KMS-11 (cell line): ENCODE measurements around the gene NR1I3.
A peak's percentile ranks its signal among the peaks of the same experiment; 100 is the strongest.

ENCODE experiments used
- H2AFZ ChIP-seq: fragments of 200-600 bp; sonication (generic); 2 replicates; pipeline ENCODE4 v1.6.1; 2016; ENCODE audit warnings: antibody characterized with exemption, mixed run types, low read depth
- H3K27ac ChIP-seq: fragments of 200-600 bp; sonication (generic); 2 replicates; pipeline ENCODE4 v1.6.1; 2016; ENCODE audit warnings: mild to moderate bottlenecking, mixed run types
- H3K27me3 ChIP-seq: fragments of 200-600 bp; sonication (generic); 2 replicates; pipeline ENCODE4 v1.6.1; 2017; ENCODE audit warnings: mild to moderate bottlenecking, low read depth, mixed run types, moderate library complexity; ENCODE audit not compliant: insufficient read depth
- H3K36me3 ChIP-seq: fragments of 200-600 bp; sonication (generic); 2 replicates; pipeline ENCODE4 v1.6.1; 2017; ENCODE audit warnings: mild to moderate bottlenecking, mixed run types; ENCODE audit not compliant: insufficient read depth
- H3K4me1 ChIP-seq: fragments of 200-600 bp; sonication (generic); 2 replicates; pipeline ENCODE4 v1.6.1; 2016; ENCODE audit warnings: mild to moderate bottlenecking, low read depth, mixed run types; ENCODE audit not compliant: poor library complexity, severe bottlenecking
- H3K4me2 ChIP-seq: fragments of 200-600 bp; sonication (generic); 2 replicates; pipeline ENCODE4 v1.7.0; 2016; ENCODE audit warnings: mild to moderate bottlenecking, mixed run types
- H3K4me3 ChIP-seq: fragments of 200-600 bp; sonication (generic); IDR thresholded peaks from 2 replicates; pipeline ENCODE4 v1.6.1; 2017; ENCODE audit warnings: low read depth, low read length, mixed read lengths; ENCODE audit not compliant: insufficient read depth
- H3K79me2 ChIP-seq: fragments of 200-600 bp; sonication (generic); 2 replicates; pipeline ENCODE4 v1.6.1; 2016; ENCODE audit warnings: low read depth, mixed run types; ENCODE audit not compliant: insufficient read depth
- H3K9ac ChIP-seq: fragments of 200-600 bp; sonication (generic); 2 replicates; pipeline ENCODE4 v1.6.1; 2016; ENCODE audit warnings: mild to moderate bottlenecking, mixed run types
- H4K20me1 ChIP-seq: fragments of 200-600 bp; sonication (generic); 2 replicates; pipeline ENCODE4 v1.6.1; 2016; ENCODE audit warnings: mild to moderate bottlenecking, mixed run types; ENCODE audit not compliant: insufficient read depth
- CTCF ChIP-seq: fragments of 200-600 bp; sonication (generic); conservative IDR thresholded peaks from 2 replicates; pipeline ENCODE4 v1.6.1; 2017; ENCODE audit warnings: low read depth, mild to moderate bottlenecking, antibody characterized with exemption, low read length, moderate library complexity, mixed read lengths

The NR1I3 gene

GRCh38 chr1:161218301-161219077 lies 19.5 kb downstream of the NR1I3 start:
- H3K36me3 ChIP-seq = peaks cover 6% of the 10 kb centered on the region; the same call in 1 of the 2 replicates
- no peak for TF ChIP-seq CTCF

GRCh38 chr1:161217831-161218230 lies 20.2 kb downstream of the NR1I3 start:
- no peaks in the 10 kb centered on the region for H3K27me3 ChIP-seq
- H2AFZ ChIP-seq = no peak overlapping the region
- peak overlapping the region; percentile 34; the same call in 1 of the 2 replicates for H3K4me2 ChIP-seq

More at GRCh38 chr1:161218301-161219077, 19.5 kb downstream of the NR1I3 start:
- H3K27me3 ChIP-seq = no peaks in the 10 kb centered on the region
- H3K9ac ChIP-seq = no peak overlapping the region
- no peak overlapping the region for H2AFZ ChIP-seq
- no peak overlapping the region for H3K4me2 ChIP-seq
- H3K4me1 ChIP-seq = peaks cover 21% of the 10 kb centered on the region
- H3K79me2 ChIP-seq = no peaks in the 10 kb centered on the region
- no peaks in the 10 kb centered on the region for H4K20me1 ChIP-seq
- H3K27ac ChIP-seq = no peak overlapping the region
- no peak overlapping the region for H3K4me3 ChIP-seq

GRCh38 chr1:161216945-161217712 lies 20.9 kb downstream of the NR1I3 start:
- no peak overlapping the region for H2AFZ ChIP-seq
- H4K20me1 ChIP-seq = no peaks in the 10 kb centered on the region
- TF ChIP-seq CTCF = no peak
- no peaks in the 10 kb centered on the region for H3K79me2 ChIP-seq
- H3K4me3 ChIP-seq = no peak overlapping the region
- H3K27ac ChIP-seq = no peak overlapping the region
- H3K36me3 ChIP-seq = peaks cover 12% of the 10 kb centered on the region; the same call in 1 of the 2 replicates
- H3K4me1 ChIP-seq = peaks cover 21% of the 10 kb centered on the region
- peak overlapping the region; percentile 34 for H3K4me2 ChIP-seq
- H3K27me3 ChIP-seq = no peaks in the 10 kb centered on the region
- H3K9ac ChIP-seq = no peak overlapping the region

More at GRCh38 chr1:161217831-161218230, 20.2 kb downstream of the NR1I3 start:
- no peaks in the 10 kb centered on the region for H4K20me1 ChIP-seq
- H3K4me3 ChIP-seq = no peak overlapping the region
- H3K9ac ChIP-seq = no peak overlapping the region
- peaks cover 21% of the 10 kb centered on the region for H3K4me1 ChIP-seq
- TF ChIP-seq CTCF = no peak
- no peak overlapping the region for H3K27ac ChIP-seq
- H3K36me3 ChIP-seq = peaks cover 12% of the 10 kb centered on the region; the same call in 1 of the 2 replicates
- no peaks in the 10 kb centered on the region for H3K79me2 ChIP-seq

GRCh38 chr1:161215076-161215475 lies 22.9 kb downstream of the NR1I3 start, which contains the start of gene FCER1G:
Gene FCER1G, plus strand, starts transcription at chr1:161215295. Its CDS starts 27 bp downstream, at chr1:161215322.
- Histone ChIP-seq H4K20me1 (no peaks in the 10 kb centered on the region), H3K27ac (no peak within 1 kb of the TSS), H2AFZ (no peak within 1 kb of the TSS), H3K4me1 (peaks cover 22% of the 10 kb centered on the region), H3K9ac (no peak within 1 kb of the TSS), H3K36me3 (peaks cover 12% of the 10 kb centered on the region; the same call in 1 of the 2 replicates), H3K79me2 (no peaks in the 10 kb centered on the region), H3K4me3 (no peak within 1 kb of the TSS), H3K4me2 (no peak within 1 kb of the TSS), H3K27me3 (no peaks in the 10 kb centered on the region)
- no peak for TF ChIP-seq CTCF
